ENCODE measurements around the gene ZNF430.
"Not testable (repeated sequence)": the region's sequence is repeated elsewhere in the genome, so short reads cannot be mapped to it uniquely, and the experiment has no call there.

The ZNF430 gene

GRCh38 chr19:21020298-21021227 lies at the start of gene ZNF430:
TSS of gene ZNF430 (plus strand) at chr19:21020657. CDS start at chr19:21020801, 144 bp downstream.
- DNase-seq (ENCODE audit: insufficient read length, low spot score), result peak; percentile 55
- FAIRE-seq, result peak; percentile 94

DNA sequence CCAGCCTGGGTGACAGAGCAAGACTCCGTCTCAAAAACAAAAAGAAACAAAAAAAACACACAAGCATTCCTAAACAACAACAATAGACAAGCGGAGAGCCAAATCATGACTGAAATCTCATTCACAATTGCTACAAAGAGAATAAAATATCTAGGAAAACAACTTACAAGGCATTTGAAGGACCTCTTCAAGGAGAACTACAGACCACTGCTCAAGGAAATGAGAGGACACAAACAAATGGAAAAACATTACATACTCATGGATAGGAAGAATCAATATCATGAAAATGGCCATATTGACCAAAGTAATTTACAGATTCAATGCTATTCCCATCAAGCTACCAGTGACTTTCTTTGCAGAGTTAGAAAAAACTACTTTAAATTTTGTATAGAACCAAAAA lies 27.7 kb upstream of the ZNF430 start:
- not testable (repeated sequence) for FAIRE-seq; DNase-seq (ENCODE audit: insufficient read length, low spot score)

DNA sequence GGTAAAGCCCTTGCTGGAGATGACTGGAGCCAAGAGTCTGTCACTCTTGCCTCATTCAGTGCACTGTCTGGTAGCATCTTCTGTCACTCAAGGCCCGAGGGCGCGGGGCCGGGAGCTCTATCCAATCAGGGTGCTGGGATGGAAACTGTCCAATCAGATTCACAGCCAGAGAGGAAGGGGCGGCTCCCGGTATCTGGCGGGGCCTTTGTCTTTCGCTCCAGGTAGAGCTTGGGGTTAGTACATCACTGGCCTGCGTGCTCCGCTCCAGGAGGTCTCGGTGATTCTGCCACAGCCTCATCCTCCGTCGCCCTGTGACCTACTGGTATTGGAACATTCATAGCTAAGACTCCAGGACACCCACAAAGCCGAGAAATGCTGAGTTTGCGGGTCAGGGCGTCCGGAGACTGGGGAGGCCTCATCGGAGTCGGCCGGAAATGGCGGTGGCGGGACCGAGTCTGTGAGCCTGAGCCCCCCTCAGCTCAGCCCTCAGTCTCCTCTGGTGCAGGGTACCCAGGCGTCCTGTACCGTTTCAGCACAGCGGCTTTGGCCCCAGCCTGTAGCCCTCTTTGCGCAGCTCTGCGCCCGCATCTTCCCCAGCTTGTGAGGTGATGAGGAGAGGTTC lies 20.6 kb upstream of the ZNF430 start:
- FAIRE-seq (no peak), DNase-seq (ENCODE audit: insufficient read length, low spot score) (peak; percentile 32)

DNA sequence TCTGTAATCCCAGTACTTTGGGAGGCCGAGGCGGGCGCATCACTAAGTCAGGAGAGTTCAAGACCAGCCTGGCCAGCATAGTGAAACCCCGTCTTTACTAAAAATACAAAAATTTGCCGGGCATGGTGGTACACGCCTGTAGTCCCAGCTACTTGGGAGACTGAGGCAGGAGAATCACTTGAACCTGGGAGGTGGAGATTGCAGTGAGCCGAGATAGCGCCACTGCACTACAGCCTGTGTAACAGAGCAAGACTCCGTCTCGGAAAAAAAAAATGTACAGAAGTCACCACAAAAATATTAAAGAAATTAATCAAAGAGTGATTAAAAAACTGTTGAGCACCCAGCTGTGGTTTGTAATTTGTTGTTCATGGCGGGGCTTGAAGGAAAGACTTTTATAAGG lies 781 bp downstream of the ZNF430 start:
- FAIRE-seq, result peak; percentile 78
- DNase-seq (ENCODE audit: insufficient read length, low spot score), result not testable (repeated sequence)

DNA sequence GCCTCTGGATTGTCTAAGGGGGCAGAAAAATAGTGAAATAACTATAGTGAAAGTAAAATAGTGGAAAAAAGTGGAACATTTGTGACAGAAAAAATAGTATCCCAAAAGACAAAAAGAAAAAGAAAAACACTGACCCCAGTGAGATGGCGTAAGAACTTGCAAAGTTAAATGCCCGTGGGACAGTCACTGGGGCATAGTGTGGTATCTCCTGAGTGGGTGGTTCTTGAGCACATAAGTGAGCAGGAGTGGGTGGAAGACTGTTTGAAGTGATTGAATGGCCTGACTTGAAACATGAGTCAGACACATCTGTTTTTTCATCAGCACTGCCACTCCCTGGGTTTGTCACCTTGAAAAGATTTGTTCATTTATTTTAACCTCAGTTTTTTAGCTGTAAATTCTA lies 2.5 kb downstream of the ZNF430 start:
- FAIRE-seq, result no peak
- DNase-seq (ENCODE audit: insufficient read length, low spot score), result no peak

GRCh38 chr19:21023901-21024300 lies 3.4 kb downstream of the ZNF430 start:
- DNase-seq (ENCODE audit: insufficient read length, low spot score), result no peak
- FAIRE-seq, result no peak

GRCh38 chr19:21028969-21029268 lies 8.5 kb downstream of the ZNF430 start:
- DNase-seq (ENCODE audit: insufficient read length, low spot score) (no peak), FAIRE-seq (no peak)

- DNase-seq (ENCODE audit: insufficient read length, low spot score) (no peak), FAIRE-seq (no peak)
Measured at GRCh38 chr19:21045028-21045427, 24.6 kb downstream of the ZNF430 start.

DNA sequence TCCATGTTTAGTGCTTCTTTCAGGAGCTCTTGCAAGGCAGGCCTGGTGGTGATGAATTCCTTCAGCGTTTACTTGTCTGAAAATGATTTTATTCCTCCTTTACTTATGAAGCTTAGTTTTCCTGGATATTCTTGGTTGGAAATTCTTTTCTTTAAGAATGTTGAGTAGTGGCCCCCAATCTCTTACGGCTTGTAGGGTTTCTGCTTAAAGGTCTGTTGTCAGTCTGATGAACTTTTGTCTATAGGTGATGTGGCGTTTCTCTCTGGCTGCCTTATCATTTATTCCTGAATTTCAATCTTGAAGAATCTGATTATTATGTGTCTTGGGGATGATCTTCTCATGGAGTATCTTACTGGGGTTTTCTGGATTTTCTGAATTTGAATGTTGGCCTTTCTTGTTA lies 26.0 kb downstream of the ZNF430 start:
- DNase-seq (ENCODE audit: insufficient read length, low spot score), result no peak
- FAIRE-seq, result no peak

GRCh38 chr19:21047716-21048115 lies 27.3 kb downstream of the ZNF430 start:
- no peak for DNase-seq (ENCODE audit: insufficient read length, low spot score)
- no peak for FAIRE-seq

DNA sequence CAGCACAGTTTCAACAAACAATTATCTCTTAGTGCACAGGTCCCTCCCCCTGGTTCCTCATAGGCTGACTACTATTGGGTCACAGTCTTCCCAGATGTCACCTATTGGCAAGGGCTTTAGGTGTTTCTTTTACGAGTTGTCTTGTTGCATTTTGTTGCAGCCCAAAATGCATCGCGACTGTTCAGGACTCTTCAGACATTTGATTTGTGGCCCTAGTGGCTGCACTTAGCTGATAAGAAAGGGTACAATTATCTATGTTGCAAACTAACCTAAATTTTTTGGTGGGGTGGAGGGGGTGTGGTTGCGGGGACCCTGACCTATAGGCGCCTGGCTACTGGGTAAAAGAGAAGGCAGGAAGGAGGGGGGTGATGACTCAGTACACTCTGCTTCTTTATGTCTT lies 32.4 kb downstream of the ZNF430 start:
- FAIRE-seq (no peak), DNase-seq (ENCODE audit: insufficient read length, low spot score) (no peak)

- FAIRE-seq (no peak), DNase-seq (ENCODE audit: insufficient read length, low spot score) (no peak)
Measured at GRCh38 chr19:21065336-21065735, 44.9 kb downstream of the ZNF430 start.

GRCh38 chr19:21082011-21082975 lies 61.8 kb downstream of the ZNF430 start, which contains the start of gene ZNF714:
TSS of gene ZNF714 (plus strand) at chr19:21082203. CDS start at chr19:21098269, 16,066 bp downstream.
- DNase-seq (ENCODE audit: insufficient read length, low spot score) (peak; percentile 66), FAIRE-seq (peak; percentile 99)

DNA sequence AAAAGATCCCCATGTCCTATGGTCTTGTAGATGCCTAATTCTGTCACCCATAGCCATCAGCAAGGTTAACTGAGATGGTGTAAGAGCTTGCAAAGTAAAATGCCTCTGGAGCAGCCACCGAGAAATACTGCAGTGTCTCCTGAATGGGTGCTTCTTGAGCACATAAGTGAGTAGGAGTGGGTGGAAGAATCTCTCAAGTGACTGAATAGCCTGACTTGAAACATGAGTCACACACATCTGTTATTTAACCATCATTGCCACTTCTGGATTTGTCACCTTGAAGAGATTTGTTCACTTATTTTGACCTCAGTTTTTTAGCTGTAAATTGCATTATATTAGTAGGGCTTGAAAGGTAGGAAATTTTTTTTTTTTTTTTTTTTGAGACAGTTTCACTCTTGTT lies 63.9 kb downstream of the ZNF430 start:
- FAIRE-seq, result no peak
- DNase-seq (ENCODE audit: insufficient read length, low spot score), result no peak

DNA sequence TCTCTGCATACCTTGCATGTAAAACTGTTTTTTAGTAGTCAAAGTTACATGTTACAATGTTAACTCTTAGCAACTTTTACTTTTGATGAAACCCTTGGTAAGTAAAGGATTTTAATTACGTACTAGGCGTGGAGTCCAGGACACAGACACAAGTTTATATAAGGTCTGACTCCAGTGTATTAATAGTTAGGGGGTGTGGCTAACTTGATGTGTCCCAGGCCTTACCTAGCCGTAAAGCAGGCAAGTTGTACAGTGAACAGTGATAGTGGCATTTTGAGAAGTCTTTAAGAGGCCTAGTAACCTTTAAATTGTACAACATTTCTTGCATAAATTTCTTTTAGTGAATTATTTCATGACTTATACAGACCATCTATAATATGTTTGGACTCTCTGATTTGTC lies 67.4 kb downstream of the ZNF430 start:
- FAIRE-seq (no peak), DNase-seq (ENCODE audit: insufficient read length, low spot score) (no peak)

- DNase-seq (ENCODE audit: insufficient read length, low spot score) (no peak), FAIRE-seq (no peak)
Measured at GRCh38 chr19:21092109-21092508, 71.7 kb downstream of the ZNF430 start.

GRCh38 chr19:21094347-21095025 lies 74.0 kb downstream of the ZNF430 start:
- FAIRE-seq (no peak), DNase-seq (ENCODE audit: insufficient read length, low spot score) (no peak)

GRCh38 chr19:21098291-21098690 lies 77.8 kb downstream of the ZNF430 start:
- FAIRE-seq, result no peak
- DNase-seq (ENCODE audit: insufficient read length, low spot score), result no peak

- no peak for FAIRE-seq
Measured at GRCh38 chr19:21101521-21102242, 81.2 kb downstream of the ZNF430 start.

DNA sequence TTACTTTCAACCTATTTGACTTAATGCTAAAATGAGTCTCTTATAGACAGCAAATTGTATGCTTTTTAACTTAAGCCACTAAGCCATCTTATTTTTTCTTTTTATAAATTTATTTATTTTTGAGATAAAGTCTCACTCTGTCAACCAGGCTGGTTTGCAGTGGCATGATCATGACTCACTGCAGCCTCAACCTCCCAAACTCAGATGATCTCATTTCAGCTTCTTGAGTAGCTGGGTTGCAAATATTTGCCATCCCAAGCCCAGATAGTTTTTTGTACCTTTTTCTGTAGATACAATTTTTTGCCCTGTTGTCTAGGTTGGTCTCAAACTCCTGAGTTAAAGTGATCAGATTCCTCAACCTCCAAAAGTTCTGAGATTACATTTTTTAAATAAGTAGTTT lies 88.7 kb downstream of the ZNF430 start:
- DNase-seq (ENCODE audit: insufficient read length, low spot score) (no peak), FAIRE-seq (no peak)

More at GRCh38 chr19:21101521-21102242, 81.2 kb downstream of the ZNF430 start:
- DNase-seq (ENCODE audit: insufficient read length, low spot score), result no peak
